ENCODE data around the gene EGLN1.
A peak's percentile ranks its signal among the peaks of the same experiment; 100 is the strongest.

Gene EGLN1

GRCh38 chr1:231395076-231395997 lies 26.8 kb downstream of the EGLN1 start:
- DNase-seq: no peak

GRCh38 chr1:231393668-231394067 lies 28.4 kb downstream of the EGLN1 start:
- DNase-seq: no peak

GRCh38 chr1:231392389-231393131 lies 29.5 kb downstream of the EGLN1 start:
- DNase-seq: no peak

GRCh38 chr1:231390071-231390470 lies 32.0 kb downstream of the EGLN1 start:
- DNase-seq: no peak

- no peak for DNase-seq
Measured at GRCh38 chr1:231387770-231388669, 34.1 kb downstream of the EGLN1 start.

- DNase-seq: no peak
Measured at GRCh38 chr1:231386466-231386865, 35.6 kb downstream of the EGLN1 start.

- DNase-seq: no peak
Measured at GRCh38 chr1:231385416-231385748, 36.7 kb downstream of the EGLN1 start.

GRCh38 chr1:231384696-231385415 lies 37.2 kb downstream of the EGLN1 start:
- DNase-seq: no peak

GRCh38 chr1:231383159-231383860 lies 38.8 kb downstream of the EGLN1 start:
- DNase-seq: no peak

GRCh38 chr1:231382426-231382825 lies 39.7 kb downstream of the EGLN1 start:
- no peak for DNase-seq

- DNase-seq: no peak
Measured at GRCh38 chr1:231381729-231382128, 40.4 kb downstream of the EGLN1 start.

GRCh38 chr1:231376875-231377549 lies 45.1 kb downstream of the EGLN1 start:
- no peak for DNase-seq

GRCh38 chr1:231376101-231376500 lies 46.0 kb downstream of the EGLN1 start:
- no peak for DNase-seq

- DNase-seq: no peak
Measured at GRCh38 chr1:231374394-231374793, 47.7 kb downstream of the EGLN1 start.

- DNase-seq: no peak
Measured at GRCh38 chr1:231372501-231372900, 49.6 kb downstream of the EGLN1 start.

GRCh38 chr1:231369282-231369681 lies 52.8 kb downstream of the EGLN1 start:
- DNase-seq: no peak

GRCh38 chr1:231364192-231364591 lies 57.9 kb downstream of the EGLN1 start:
- DNase-seq: no peak

GRCh38 chr1:231363624-231364023 lies 58.5 kb downstream of the EGLN1 start:
- DNase-seq: no peak

- no peak for DNase-seq
Measured at GRCh38 chr1:231362325-231362724, 59.8 kb downstream of the EGLN1 start.

- no peak for DNase-seq
Measured at GRCh38 chr1:231359113-231359512, 63.0 kb downstream of the EGLN1 start.

- DNase-seq: peak; percentile 20
Measured at GRCh38 chr1:231357831-231358354, 64.2 kb downstream of the EGLN1 start.

Measured in NCI-H1436 treated with DMSO at 0.1 percent for 48 hours (cell line).